HK-2 (cell line): ENCODE measurements around the gene EHD3.

Source experiments
- DNase-seq: peaks from one replicate; pipeline ENCODE4 v3.0.0-alpha.2; 2018; ENCODE audit not compliant: unreplicated experiment

The EHD3 gene

DNA sequence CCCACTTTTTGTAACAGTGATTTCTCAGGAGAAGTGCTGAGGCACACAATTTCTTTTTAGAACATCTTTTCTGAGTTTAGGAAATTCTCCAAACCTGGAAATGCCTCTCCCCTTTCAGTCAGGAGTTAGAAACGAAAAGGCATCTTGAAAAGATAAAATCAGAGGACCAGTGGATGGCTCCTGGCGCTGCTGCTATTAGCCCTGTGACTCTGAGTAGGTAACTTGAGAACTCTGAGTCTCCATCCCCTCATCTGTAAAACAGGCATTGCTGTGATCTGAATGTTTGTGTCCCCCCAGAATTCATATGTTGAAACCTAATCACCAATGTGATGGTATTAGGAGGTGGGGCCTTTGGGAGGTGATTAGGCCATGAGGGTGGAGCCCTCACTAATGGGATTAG lies 50.2 kb downstream of the EHD3 start:
- DNase-seq: no peak

DNA sequence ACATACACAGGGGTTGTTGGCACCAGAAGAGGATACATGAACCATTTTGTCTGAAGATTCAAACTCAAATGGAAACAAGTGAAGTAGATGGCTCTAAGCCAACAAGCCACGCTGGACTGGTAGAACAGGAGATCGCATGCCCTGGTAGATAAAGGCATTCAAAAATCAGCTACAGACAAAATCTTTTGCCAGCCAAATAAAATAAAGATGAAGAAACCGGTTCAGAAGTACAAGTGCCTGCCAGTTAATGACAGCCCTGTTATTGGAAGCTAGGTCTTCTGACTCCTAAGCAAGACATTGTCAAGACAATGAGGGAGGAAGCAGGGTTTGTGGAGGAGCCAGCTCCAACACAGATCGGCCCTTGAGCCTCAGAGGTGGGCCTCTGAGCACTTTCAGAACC lies 52.3 kb downstream of the EHD3 start:
- DNase-seq: no peak

DNA sequence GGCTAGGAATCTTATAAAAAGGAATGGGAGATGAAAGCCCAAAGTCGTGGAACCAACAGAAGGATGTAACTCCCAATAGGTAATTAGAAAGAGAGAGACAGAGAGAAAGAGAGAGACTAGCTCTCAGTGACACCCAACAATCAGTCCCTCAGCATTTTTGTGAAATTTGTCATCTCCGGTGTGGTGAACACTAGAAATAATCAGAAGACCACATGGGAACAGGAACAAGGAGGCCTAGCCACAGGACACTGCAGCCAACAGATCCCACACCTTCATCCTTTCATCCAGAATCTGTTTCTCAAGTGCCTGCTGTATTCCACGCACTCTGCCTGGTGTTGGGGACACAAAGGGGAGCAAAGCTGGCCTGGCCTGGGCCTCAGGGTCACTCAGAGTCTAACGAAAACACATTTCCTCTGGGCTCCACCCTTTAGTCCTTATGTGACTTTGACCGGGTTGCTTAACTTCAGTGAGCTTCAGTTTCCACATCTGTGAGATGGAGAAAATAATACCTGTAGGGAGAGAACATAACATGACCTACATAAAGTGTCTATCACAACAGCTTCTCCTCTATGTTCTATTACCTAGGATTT lies 53.1 kb downstream of the EHD3 start:
- DNase-seq: peak; percentile 22

DNA sequence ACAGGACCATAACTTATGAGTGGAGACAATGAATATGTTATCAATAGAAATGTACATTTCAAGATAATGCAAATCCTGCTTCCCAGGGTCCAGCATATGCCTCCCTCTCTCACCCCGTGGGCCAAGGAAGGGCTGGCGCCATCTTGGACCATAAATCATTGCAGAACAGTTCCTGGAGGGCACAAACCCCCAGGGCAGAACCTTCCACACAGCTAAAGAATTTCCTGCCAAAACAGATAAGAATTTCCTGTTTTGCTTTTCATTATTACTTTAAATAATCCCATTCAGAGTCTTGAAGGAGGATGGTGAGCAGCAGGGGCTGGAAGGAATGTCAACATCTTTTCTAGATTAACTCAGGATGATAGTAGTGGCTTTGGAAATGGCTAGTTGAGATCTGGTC lies 53.7 kb downstream of the EHD3 start:
- no peak for DNase-seq

DNA sequence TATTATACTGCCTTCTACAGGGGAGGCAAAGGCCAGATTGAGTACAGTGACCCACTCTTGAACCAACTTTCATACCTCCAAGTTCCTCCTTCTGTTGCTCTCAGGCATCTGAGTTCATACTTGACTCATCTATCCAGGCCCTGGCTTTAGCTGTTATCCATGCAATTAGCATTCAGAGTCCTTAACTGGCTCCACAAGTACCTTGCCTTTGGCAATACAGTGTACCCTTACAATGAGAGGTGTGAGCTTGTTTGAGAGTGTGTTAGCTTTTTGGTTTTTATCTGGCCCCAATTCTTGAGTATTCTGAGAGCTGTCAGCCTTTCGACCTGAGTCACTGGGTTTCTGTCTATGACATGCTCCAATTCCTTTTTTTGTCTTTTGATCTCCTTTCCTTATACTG lies 60.2 kb downstream of the EHD3 start:
- DNase-seq: no peak

DNA sequence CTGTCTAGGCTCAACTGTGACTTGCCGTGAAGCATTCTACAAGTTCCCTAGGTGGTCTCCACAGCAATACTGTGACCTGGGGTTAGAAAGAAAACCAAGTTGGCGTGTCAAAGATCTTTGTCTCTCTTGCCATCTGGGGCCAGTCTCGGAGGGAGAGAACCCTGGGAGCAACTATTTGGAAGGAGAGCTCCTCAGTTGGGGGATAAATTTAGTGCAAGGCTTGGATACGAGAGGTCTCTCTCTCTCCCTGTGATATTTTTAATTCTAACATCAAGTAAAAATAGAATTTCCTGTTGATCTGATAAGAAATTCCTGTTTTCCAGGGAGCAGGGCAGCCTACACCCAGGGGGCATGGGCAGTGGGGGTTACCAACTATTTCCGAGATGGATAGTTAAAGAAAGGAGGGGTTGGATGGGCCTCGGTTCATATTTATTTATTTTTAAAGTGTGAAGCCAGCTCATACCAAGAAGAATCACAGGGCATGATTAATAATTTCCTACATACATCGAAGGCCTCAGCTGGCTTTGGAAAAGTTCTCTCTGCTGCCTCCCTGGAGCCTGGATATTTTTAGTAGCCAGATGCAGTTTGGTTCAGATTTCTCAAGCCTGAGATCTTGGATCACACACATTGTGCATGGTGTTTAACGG lies 62.8 kb downstream of the EHD3 start:
- DNase-seq: no peak

DNA sequence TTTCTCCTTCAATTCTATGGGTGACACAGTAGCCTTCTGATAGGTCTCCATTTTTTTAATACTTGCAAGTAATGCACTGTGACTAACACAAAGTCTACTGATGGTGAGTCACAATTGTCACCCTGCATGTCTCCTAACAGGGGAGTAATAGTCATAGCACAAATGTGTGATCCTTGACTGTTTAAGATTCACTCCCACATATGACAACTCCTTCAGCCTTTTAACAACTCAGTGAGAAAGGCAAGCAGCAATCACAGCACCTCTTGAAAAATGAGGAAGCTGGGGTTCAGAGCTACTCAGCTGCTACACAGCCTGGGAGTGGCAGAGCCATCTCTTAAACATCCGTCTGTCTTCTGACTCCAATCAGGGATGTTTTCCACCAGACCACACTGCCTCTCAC lies 63.8 kb downstream of the EHD3 start:
- DNase-seq: no peak

DNA sequence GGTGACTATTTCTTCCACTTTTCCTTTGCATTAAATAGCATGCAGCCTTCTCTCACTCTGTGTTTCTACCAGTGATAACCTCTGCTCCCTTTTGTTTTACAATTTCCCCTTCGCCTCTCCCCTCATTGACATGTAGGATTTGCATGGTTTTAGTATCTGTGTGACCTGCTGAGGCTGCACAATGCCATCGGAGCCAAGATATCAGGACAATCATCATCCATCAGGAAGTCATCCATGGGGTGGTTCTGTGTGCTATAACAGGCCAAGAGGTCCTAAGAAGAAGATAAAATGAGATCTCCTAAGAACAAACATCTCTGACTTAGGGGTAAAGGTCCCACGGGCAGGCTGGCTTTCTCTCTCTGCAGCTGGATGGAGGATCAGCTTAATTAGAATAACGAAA lies 65.6 kb downstream of the EHD3 start:
- DNase-seq: no peak

DNA sequence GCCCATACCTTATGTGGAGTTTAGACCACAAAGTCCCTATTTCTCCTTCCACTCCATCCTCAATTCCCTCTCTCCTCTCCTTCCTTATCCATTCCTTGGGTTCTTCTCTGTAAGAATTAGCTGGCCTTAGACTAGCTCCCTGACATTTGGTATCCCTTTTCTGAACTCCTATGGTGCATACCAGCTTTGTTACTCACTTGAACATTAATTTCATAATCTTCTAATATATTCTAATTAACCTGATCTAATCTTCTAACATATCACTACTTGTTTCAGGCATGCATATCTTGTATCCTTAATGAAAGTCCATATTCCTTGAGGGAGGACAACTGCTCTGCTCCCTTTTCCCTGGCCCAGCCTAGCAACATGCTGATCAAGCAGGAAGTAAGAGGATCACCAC lies 66.4 kb downstream of the EHD3 start:
- DNase-seq: no peak

DNA sequence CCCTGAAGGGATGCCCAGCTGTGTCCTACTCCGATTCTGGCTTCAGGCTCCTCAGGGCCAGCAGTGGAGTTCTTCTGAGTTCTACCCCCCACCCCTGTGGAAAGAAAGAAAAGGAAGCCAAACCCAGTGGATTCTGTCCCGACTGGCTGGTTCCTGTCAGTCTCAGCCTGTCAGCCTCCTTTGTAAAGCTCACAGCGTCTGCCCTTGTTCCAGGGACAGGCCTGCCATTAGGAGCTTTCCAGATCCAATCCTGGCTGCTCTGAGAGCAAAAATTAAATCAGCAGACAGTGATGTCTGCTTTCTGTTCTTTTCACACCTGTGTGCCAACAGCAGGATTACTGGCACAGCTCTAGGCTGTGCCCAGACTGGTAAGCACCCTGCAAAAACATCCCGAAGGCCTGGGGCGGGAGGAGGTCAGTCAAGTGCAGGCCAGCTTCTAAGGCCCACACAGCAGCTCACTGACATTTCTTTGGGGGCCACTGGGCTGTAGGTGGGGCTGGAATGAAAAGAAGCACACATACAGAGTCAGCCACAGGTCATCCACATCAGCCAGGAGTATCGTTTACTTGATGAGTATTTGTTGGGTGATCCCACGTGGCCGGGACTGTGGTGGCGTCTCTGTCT lies 69.1 kb downstream of the EHD3 start:
- no peak for DNase-seq

DNA sequence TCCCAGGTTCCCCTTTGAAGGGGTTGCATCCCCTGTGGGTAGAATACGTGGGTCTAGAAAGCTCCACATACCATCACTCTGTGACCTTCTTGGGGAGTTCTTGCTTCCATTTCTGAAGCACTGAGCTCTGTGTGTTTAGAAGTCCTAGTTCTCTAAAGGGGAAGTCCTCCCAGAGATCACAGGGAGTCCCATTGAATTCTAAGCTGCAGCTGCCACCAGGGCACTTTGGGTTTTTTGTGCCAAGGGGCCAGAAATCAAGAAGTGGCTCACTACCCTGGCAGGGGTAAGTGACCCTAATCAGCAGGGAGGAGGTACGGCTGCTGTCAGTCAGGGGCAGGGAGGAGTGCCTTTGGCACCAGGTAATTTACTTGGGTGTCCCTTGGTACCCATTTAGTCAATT lies 70.9 kb downstream of the EHD3 start:
- DNase-seq: no peak

DNA sequence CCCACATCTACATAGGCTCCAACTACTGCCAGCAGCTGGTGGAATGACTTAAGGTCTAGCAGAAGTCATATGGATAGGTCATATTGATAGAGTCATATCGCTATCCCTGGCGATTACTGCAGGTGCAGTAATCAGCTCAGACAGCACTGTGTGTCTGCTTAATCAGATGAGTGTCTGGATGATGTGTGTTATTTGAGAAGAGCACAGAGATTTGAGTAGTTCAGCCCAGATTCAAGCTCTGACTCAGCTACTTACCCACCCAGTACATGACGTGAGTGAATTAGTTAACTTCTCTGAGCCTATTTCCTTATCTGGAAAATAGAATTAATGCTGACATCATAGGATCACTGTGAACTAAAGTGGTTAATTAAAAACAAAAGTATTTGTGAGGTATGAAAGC lies 78.9 kb downstream of the EHD3 start:
- no peak for DNase-seq

DNA sequence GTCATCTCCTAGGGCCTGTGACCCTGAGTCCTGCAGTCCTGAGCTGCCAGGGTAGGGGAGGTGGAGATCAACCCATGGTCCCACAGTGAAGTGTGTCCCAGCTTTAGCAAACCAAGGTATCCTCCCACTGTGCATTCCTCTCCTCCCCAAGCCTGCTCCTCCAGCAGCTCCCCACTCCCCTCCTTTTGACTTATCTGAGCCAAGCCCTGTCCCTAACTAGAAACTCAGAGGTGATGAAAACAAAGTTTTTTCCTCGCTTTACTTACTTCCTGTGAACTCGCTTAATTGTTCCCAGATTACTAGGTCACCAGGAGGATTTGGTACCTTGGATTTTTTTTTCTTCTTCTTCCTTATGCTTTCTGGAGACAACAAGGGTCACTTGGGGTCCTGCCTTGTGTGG lies 80.8 kb downstream of the EHD3 start:
- no peak for DNase-seq

DNA sequence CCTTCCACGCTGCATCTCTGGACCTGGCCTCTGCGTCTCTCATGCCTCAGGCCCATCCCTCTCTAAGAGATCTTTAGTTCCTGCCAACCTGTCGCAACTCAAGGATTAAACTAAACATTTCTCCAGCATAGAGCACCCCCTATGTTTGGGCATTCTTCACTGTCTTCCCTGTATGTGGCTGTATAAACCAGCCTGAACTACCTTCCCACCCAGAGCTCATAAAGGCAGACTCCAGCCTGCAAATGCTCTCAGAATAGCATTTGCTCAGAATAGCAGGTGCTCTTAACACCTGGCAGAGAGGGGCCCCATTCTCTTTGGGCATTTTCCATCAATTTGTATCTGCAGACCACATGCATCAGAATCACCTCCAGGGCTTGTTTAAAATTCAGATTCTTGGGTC lies 83.4 kb downstream of the EHD3 start:
- no peak for DNase-seq

DNA sequence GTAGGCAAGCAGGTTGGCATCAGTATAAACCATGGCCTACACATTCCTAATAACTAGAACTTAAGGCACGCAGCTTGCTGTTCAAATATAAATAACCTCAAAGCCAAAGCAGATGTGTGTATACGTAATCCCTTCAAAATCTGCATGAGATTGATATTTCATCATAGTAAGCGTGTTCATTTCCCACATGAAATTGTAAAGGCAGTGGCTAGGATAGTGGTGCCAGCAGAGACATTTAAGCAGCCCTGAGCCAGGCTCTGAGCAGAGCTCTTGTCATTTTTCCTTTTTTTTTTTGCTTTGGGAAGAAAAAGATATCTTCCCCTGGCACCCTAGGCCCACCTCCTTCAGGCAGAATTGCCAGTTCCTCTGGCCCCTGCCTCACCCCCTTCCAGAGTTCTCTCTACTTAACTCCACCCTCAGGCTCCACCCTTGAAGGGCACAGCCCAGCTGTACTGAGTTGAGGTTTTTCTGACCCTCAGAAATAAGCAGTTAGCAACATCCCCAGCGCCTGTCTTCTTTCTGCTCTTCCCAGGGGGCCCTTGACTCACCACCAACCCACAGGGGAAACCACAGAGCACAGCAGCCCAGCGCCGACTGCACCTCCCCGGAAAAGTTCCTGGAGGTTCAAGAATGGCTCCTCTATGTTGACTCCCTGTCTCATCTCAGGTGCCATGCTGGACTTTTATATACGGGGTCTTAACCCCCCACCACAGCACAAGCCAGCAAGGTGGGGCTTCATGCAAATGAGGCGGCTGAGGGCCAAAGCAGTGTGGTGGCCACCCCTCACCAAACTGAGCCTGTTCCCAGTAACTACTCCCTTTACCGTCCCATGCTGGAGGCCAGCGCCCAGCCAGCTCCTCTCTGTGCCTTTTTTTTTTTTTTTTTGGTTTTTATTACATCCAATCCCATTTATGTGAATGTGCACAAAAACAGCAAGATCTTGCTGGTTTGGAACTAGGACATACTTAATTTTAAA lies 84.7 kb downstream of the EHD3 start:
- DNase-seq: peak; percentile 59
